ENCODE data around the gene VWA3A.

GRCh38 chr16:22117609-22118008, 25.3 kb downstream of the VWA3A start:
- TF ChIP-seq CTCF (IDR thresholded peaks at IDR 0.05) (no peak), POLR2A (IDR thresholded peaks at IDR 0.05) (no peak)

Measured in body of pancreas (tissue), 4 donors.